GM12878 (cell line): ENCODE data around the gene SELENOS. TPM values are rescaled to one million over a fixed set of nuclear protein-coding genes. Genes with fewer than 3 reads are reported as not detected.

Experiments
- BACH1 ChIP-seq: fragments of 450-650 bp; IDR thresholded peaks from 2 replicates; pipeline ENCODE4 v1.6.1; 2017; ENCODE audit warnings: mild to moderate bottlenecking, borderline replicate concordance
- CBFB ChIP-seq: IDR thresholded peaks from 2 replicates; pipeline ENCODE4 v1.6.1; 2016; ENCODE audit warnings: antibody characterized with exemption, low read depth
- DPF2 ChIP-seq: fragments of 450-650 bp; IDR thresholded peaks from 2 replicates; pipeline ENCODE4 v1.6.1; 2017; ENCODE audit warnings: mild to moderate bottlenecking
- EP300 ChIP-seq, 2 experiments: fragments of 150-350 bp in 1 of 2; IDR thresholded peaks; 2 replicates each; pipeline ENCODE4 v1.6.1; 2011 to 2012; ENCODE audit warnings: low read depth in 2 of 2, low read length in 2 of 2, borderline replicate concordance in 1 of 2, improper control_type of control experiment in 1 of 2, inconsistent platforms in 1 of 2; ENCODE audit not compliant: control insufficient read depth in 1 of 2
- FOS ChIP-seq: IDR thresholded peaks from 3 replicates; pipeline ENCODE4 v1.6.1; 2011; ENCODE audit warnings: borderline replicate concordance; ENCODE audit not compliant: insufficient read length; ENCODE audit errors: extremely low read depth
- FOXK2 ChIP-seq: fragments of 450-650 bp; IDR thresholded peaks from 2 replicates; pipeline ENCODE4 v1.6.1; 2017; ENCODE audit warnings: mild to moderate bottlenecking, moderate library complexity
- HDAC2 ChIP-seq: fragments of 200-600 bp; sonication (generic); IDR thresholded peaks from 2 replicates; pipeline ENCODE4 v1.6.1; 2017
- HDAC6 ChIP-seq: fragments of 200-600 bp; sonication (generic); IDR thresholded peaks from one replicate; pipeline ENCODE4 v1.8.0; 2017; ENCODE audit warnings: antibody characterized with exemption; ENCODE audit not compliant: unreplicated experiment
- IRF4 ChIP-seq: IDR thresholded peaks from 2 replicates; pipeline ENCODE4 v1.6.1; 2011; ENCODE audit warnings: low read depth, low read length
- JUND ChIP-seq: IDR thresholded peaks from 2 replicates; pipeline ENCODE4 v1.6.1; 2012; ENCODE audit warnings: low read depth, mild to moderate bottlenecking, low read length, improper control_type of control experiment, moderate library complexity
- LARP7 ChIP-seq: fragments of 450-650 bp; IDR thresholded peaks from 2 replicates; pipeline ENCODE4 v1.6.1; 2017; ENCODE audit warnings: mild to moderate bottlenecking
- MLLT1 ChIP-seq: fragments of 450-650 bp; IDR thresholded peaks from 2 replicates; pipeline ENCODE4 v1.6.1; 2016; ENCODE audit warnings: mild to moderate bottlenecking
- NR2C1 ChIP-seq: fragments of 450-650 bp; IDR thresholded peaks from 2 replicates; pipeline ENCODE4 v1.6.1; 2017; ENCODE audit warnings: antibody characterized with exemption, mild to moderate bottlenecking, moderate library complexity
- PAX5 ChIP-seq: IDR thresholded peaks from 2 replicates; pipeline ENCODE4 v1.6.1; 2011; ENCODE audit warnings: low read depth, low read length, borderline replicate concordance
- POLR2A ChIP-seq: IDR thresholded peaks from 2 replicates; pipeline ENCODE4 v1.6.1; 2011; ENCODE audit warnings: low read depth, mild to moderate bottlenecking, low read length
- RAD21 ChIP-seq: IDR thresholded peaks from 2 replicates; pipeline ENCODE4 v1.6.1; 2011; ENCODE audit warnings: mild to moderate bottlenecking, low read depth, low read length, moderate library complexity; ENCODE audit not compliant: insufficient read depth
- SIN3A ChIP-seq: IDR thresholded peaks from 2 replicates; pipeline ENCODE4 v1.6.1; 2012; ENCODE audit warnings: low read depth, low read length, improper control_type of control experiment
- SP1 ChIP-seq: IDR thresholded peaks from one replicate; pipeline ENCODE4 v1.6.1; 2011; ENCODE audit warnings: low read depth, low read length
- SREBF2 ChIP-seq: IDR thresholded peaks from 2 replicates; pipeline ENCODE4 v1.6.1; 2012; ENCODE audit warnings: mild to moderate bottlenecking, low read length
- STAT3 ChIP-seq: IDR thresholded peaks from 2 replicates; pipeline ENCODE4 v1.6.1; 2011; ENCODE audit warnings: low read depth, low read length, improper control_type of control experiment
- SUPT20H ChIP-seq: IDR thresholded peaks from 2 replicates; pipeline ENCODE4 v1.6.1; 2011; ENCODE audit warnings: low read depth, mild to moderate bottlenecking, low read length, moderate library complexity, borderline replicate concordance; ENCODE audit not compliant: control insufficient read depth
- TARDBP ChIP-seq: IDR thresholded peaks from 2 replicates; pipeline ENCODE4 v1.6.1; 2016; ENCODE audit warnings: borderline replicate concordance
- ZBTB40 ChIP-seq: fragments of 450-650 bp; IDR thresholded peaks from 2 replicates; pipeline ENCODE4 v1.6.1; 2016; ENCODE audit warnings: mild to moderate bottlenecking, moderate library complexity, borderline replicate concordance
- ZNF384 ChIP-seq: IDR thresholded peaks from 2 replicates; pipeline ENCODE4 v1.6.1; 2012; ENCODE audit warnings: low read depth, mild to moderate bottlenecking, low read length, improper control_type of control experiment, borderline replicate concordance
- ZNF622 ChIP-seq: fragments of 450-650 bp; IDR thresholded peaks from 2 replicates; pipeline ENCODE4 v1.6.1; 2017; ENCODE audit warnings: mild to moderate bottlenecking, inconsistent platforms
- polyA plus RNA-seq, 11 experiments: library from polyadenylated mRNA; depleted of rRNA in 4 of 11; unstranded in 6 of 11; stranded (reverse) in 5 of 11; fragments of >200 nt; fragmentation: Nextera tagmentation in 4 of 11; fragmentation: Illumina TruSeq in 1 of 11; extraction: Ambion mirVana in 4 of 11; extraction: Trizol in 1 of 11; gene quantifications; 1 replicate in 1 of 11; 2 replicates in 10 of 11; pipeline versions ENCODE4 v1.2.1 to v1.2.3, GENCODE V29; 2011 to 2016; ENCODE audit warnings: inconsistent platforms in 2 of 11, missing spikeins in 2 of 11, low read depth in 1 of 11
- total RNA-seq, 4 experiments: library from RNA; depleted of rRNA in 3 of 4; stranded (reverse); fragments of >200 nt in 3 of 4; fragmentation: Illumina TruSeq in 1 of 4; extraction: Trizol in 1 of 4; gene quantifications; 2 replicates each; pipeline versions ENCODE4 v1.2.1 to v1.2.3, GENCODE V29; 2013 to 2021
- TF ChIP-seq, protein P1 (sequence below): IDR thresholded peaks from 2 replicates; pipeline ENCODE4 v1.6.1; 2011; ENCODE audit warnings: low read depth, mild to moderate bottlenecking, low read length, moderate library complexity, borderline replicate concordance; ENCODE audit errors: extremely low read depth

SELENOS gene
- total and polyA plus RNA-seq, 10 of the 15 experiments (the other 5 are each of a cell fraction or from before 2014, with no cell fraction given) = 25.8 to 90.1 (median 37.3) TPM

DNA sequence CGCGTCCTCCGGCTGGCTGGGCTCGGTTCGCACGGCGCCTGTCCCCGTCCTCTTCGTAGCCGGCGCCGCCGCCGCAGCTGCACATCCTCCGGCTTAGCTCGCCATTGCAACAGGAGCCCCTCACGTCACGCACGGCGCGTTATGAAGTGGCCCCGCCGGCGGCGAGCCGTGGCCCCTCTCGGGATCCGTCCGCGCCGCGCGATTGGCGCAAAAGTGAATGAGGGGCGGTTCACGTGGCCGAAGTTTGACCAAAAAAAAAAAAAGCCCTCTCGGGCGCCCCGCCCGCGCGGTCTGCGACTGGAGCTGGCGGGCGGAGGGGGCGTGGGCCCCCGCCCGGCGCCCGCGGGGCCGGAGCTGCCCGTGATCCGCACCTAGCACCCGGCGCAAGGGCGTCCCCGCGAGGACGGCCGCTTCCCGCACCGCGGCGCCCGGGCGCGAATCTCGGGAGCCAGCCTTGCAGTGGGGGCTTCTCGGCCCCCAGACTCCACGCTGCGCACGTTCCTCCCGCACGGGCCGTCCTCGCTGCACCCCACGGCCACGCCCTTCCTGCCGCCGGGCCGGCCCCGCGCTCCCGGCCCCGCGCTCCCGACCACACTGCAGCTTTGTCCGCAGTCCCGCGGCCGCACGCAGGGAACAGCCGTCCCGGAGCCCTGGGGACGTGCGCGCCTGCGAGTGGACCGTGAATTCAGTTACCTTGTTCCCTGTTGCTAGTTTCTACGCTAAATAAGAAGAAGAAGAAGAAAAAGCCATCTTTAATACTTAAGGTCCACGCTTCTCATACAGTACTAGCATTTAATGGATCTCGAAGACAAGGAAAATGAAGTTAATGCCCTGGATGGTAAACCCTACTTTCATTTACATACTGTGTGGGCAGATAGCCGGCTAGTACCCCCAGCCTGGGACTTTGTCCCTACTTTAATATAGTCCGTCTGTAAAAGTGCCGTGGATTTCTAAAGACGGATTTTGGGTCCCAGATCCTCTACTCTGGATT, 25.2 kb downstream of the SELENOS start, which contains the start of gene CHSY1 (continued):
- TF ChIP-seq TARDBP = no peak
- TF ChIP-seq, protein P1, sequence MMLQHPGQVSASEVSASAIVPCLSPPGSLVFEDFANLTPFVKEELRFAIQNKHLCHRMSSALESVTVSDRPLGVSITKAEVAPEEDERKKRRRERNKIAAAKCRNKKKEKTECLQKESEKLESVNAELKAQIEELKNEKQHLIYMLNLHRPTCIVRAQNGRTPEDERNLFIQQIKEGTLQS = 0 out of 2 replicates have a peak, but pooled peaks have one; percentile 28
- no peak; the same call in 1 of the 2 replicates for TF ChIP-seq ZBTB40
- no peak for TF ChIP-seq HDAC2
- no peak for TF ChIP-seq EP300 (IDR thresholded peaks at IDR 0.05; ENCODE audit: borderline replicate concordance in 1 of 2, control insufficient read depth in 1 of 2, low read depth in 2 of 2, low read length in 2 of 2)
- TF ChIP-seq ZNF622 = no peak
- peak; percentile 87 for TF ChIP-seq POLR2A
- no peak for TF ChIP-seq NR2C1
- TF ChIP-seq LARP7 = peak; percentile 82
- TF ChIP-seq CBFB = no peak
- TF ChIP-seq SUPT20H = no peak
- TF ChIP-seq FOXK2 = no peak
- peak; percentile 50; the same call in 1 of the 2 replicates for TF ChIP-seq RAD21
- TF ChIP-seq IRF4 = no peak
- peak; percentile 93 for TF ChIP-seq BACH1
- peak; percentile 24; the same call in 1 of the 2 replicates for TF ChIP-seq PAX5
- TF ChIP-seq MLLT1 = 0 out of 2 replicates have a peak, but pooled peaks have one; percentile 11
- TF ChIP-seq FOS = no peak
- TF ChIP-seq JUND = no peak
- peak; percentile 72 for TF ChIP-seq SP1
- no peak for TF ChIP-seq HDAC6
- TF ChIP-seq ZNF384 = peak; percentile 98
- no peak for TF ChIP-seq SIN3A
- no peak for TF ChIP-seq SREBF2
- peak; percentile 89; the same call in 1 of the 2 replicates for TF ChIP-seq DPF2
- TF ChIP-seq STAT3 = no peak
